Pulmonary artery endothelial cell (primary cell): ENCODE results near the gene TAOK3. TPM values are rescaled to one million over a fixed set of nuclear protein-coding genes. Genes with fewer than 3 reads are reported as not detected.
"Not testable (repeated sequence)": the region's sequence is repeated elsewhere in the genome, so short reads cannot be mapped to it uniquely, and the experiment has no call there.

Source experiments
- DNase-seq: peaks from one replicate; pipeline ENCODE4 v3.0.0-alpha.2; 2011; ENCODE audit warnings: low read depth, low spot score
- total RNA-seq: library from RNA; depleted of rRNA; stranded (reverse); fragments of >200 nt; gene quantifications from 2 replicates; pipeline ENCODE4 v1.2.3, GENCODE V29; 2014

TAOK3 gene
- total RNA-seq, 1 donor from 2014 or later = 31.4 TPM

- no peak for DNase-seq
These were observed 228.2 kb downstream of the TAOK3 start for GRCh38 chr12:118144499-118144898.

GRCh38 chr12:118140825-118141224 lies 231.9 kb downstream of the TAOK3 start:
- no peak for DNase-seq

- DNase-seq = no peak
These were observed 235.5 kb downstream of the TAOK3 start for GRCh38 chr12:118137148-118137678.

- DNase-seq = no peak
These were observed 236.1 kb downstream of the TAOK3 start for GRCh38 chr12:118136559-118137003.

- peak; percentile 68 for DNase-seq
These were observed 236.7 kb downstream of the TAOK3 start, which contains the start of gene PEBP1 for GRCh38 chr12:118135788-118136558. Gene PEBP1, plus strand, starts transcription at chr12:118136124. Its CDS starts 86 bp downstream, at chr12:118136210.

GRCh38 chr12:118129436-118129835 lies 243.3 kb downstream of the TAOK3 start:
- not testable (repeated sequence) for DNase-seq

GRCh38 chr12:118127867-118128266 lies 244.8 kb downstream of the TAOK3 start:
- DNase-seq = no peak

- DNase-seq = no peak
These were observed 246.5 kb downstream of the TAOK3 start for GRCh38 chr12:118126119-118126757.

GRCh38 chr12:118125743-118126118 lies 247.0 kb downstream of the TAOK3 start:
- no peak for DNase-seq

GRCh38 chr12:118124333-118124874 lies 248.3 kb downstream of the TAOK3 start:
- no peak for DNase-seq

- DNase-seq = no peak
These were observed 250.4 kb downstream of the TAOK3 start for GRCh38 chr12:118122264-118122663.

- no peak for DNase-seq
These were observed 251.9 kb downstream of the TAOK3 start for GRCh38 chr12:118120579-118121363.

GRCh38 chr12:118119449-118119879 lies 253.2 kb downstream of the TAOK3 start:
- no peak for DNase-seq

- DNase-seq = no peak
These were observed 263.6 kb downstream of the TAOK3 start for GRCh38 chr12:118109088-118109487.

GRCh38 chr12:118107694-118108093 lies 265.0 kb downstream of the TAOK3 start:
- no peak for DNase-seq

GRCh38 chr12:118107011-118107410 lies 265.7 kb downstream of the TAOK3 start:
- no peak for DNase-seq

GRCh38 chr12:118103601-118104382 lies 268.9 kb downstream of the TAOK3 start, which contains the start of gene VSIG10:
Gene VSIG10, minus strand, starts transcription at chr12:118104011. Its CDS starts 340 bp downstream, at chr12:118103671.
- peak; percentile 8 for DNase-seq

- no peak for DNase-seq
These were observed 269.5 kb downstream of the TAOK3 start for GRCh38 chr12:118103201-118103600.

- DNase-seq = no peak
These were observed 270.1 kb downstream of the TAOK3 start for GRCh38 chr12:118102609-118103008.

- DNase-seq = no peak
These were observed 270.6 kb downstream of the TAOK3 start for GRCh38 chr12:118102070-118102469.
